22Rv1 (cell line): ENCODE data around the gene FAM120A.

Experiments
- H3K27ac ChIP-seq: fragments of 450-650 bp; 2 replicates; pipeline ENCODE4 v1.5.1; 2017
- ZFX ChIP-seq: fragments of 450-650 bp; IDR thresholded peaks from 2 replicates; pipeline ENCODE4 v1.6.1; 2017; ENCODE audit warnings: antibody characterized with exemption, borderline replicate concordance
- TF ChIP-seq, protein P1 (sequence below): fragments of 450-650 bp; IDR thresholded peaks from 2 replicates; pipeline ENCODE4 v1.5.1; 2017; ENCODE audit warnings: mild to moderate bottlenecking

FAM120A gene

DNA sequence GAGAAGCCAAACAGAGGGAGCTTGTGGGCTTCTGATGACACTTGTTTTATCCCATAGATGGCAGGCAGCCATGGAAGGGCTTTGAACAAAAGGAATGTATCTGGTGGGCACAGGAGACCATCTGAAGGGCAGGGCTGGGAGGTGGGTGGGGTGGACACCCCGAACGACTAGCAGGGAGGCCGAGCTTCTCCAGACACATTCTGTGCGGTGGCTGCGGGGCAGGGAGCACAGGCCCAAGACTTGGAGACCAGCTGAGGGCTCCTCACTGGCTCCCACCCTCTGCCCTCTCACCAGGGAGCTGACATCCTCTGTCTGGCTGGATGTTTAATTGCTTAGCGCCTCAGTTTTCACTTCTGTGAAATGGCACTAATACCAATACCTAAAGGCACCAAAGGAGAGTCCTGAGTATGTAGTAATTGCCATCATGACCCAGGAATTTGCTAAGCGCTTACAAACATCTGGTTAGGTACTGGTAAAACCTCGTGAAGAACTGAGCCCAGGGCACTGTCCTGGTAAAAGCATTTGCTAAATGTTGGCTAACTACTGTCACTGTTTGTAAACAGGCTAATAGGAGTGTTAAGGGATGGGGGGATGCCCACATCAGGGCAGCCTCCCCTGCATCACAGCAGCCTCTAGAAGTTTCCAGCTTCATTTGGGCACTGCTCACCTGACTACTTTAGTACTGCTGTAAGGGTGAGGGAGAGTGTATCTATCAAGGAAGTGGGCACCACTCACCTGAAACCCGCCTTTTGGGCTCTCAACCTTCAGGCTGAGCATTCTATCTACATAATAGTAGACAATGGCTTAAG lies 122.8 kb downstream of the FAM120A start:
- no peak for TF ChIP-seq ZFX
- TF ChIP-seq, protein P1, sequence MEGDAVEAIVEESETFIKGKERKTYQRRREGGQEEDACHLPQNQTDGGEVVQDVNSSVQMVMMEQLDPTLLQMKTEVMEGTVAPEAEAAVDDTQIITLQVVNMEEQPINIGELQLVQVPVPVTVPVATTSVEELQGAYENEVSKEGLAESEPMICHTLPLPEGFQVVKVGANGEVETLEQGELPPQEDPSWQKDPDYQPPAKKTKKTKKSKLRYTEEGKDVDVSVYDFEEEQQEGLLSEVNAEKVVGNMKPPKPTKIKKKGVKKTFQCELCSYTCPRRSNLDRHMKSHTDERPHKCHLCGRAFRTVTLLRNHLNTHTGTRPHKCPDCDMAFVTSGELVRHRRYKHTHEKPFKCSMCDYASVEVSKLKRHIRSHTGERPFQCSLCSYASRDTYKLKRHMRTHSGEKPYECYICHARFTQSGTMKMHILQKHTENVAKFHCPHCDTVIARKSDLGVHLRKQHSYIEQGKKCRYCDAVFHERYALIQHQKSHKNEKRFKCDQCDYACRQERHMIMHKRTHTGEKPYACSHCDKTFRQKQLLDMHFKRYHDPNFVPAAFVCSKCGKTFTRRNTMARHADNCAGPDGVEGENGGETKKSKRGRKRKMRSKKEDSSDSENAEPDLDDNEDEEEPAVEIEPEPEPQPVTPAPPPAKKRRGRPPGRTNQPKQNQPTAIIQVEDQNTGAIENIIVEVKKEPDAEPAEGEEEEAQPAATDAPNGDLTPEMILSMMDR, result no peak
- no peak overlapping the region for H3K27ac ChIP-seq

DNA sequence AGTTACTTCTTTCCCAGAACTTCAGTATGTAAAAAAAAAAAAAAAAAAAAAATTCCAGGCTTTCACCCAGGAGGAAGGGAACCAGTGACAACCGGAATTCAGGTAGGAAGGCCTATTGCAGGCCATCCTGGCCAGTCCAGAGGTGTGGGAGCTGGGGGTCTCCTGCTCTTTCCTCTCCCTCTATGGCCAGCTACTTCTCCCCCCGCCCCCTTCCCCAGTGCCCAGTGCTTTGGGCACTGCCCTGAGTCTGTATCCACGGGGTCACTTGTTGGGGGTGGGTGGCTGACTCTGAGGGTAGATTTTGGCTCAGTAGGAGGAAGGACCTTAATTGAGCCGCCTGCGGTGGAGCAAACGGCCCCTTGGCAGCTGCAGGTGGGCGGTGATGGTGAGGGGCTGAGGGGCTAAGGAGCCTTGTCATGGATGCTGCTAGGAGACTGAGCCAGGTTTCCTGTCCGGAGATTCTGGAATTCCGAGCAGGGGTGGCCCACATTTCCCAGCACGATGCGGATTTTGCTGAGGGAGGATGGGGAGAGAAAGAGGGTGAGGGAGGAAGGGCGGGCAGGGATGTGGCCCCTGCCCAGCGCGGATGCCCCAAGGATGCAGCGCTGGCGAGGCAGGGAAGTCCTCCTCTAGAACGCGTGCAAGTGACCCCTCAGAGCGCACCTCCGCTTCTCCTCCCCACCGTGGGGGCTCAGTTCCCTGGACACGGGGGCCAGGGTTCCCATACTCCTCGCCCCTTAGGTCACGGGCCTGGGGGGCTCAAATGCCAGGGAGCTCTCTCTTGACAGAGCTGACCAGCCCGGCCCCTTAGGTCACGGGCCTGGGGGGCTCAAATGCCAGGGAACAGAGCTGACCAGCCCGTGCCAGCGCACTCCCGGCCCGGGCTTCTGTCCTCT lies 123.7 kb downstream of the FAM120A start:
- no peak for TF ChIP-seq ZFX
- TF ChIP-seq, protein P1, result no peak
- peak overlapping the region; percentile 74; the same call in 1 of the 2 replicates for H3K27ac ChIP-seq

DNA sequence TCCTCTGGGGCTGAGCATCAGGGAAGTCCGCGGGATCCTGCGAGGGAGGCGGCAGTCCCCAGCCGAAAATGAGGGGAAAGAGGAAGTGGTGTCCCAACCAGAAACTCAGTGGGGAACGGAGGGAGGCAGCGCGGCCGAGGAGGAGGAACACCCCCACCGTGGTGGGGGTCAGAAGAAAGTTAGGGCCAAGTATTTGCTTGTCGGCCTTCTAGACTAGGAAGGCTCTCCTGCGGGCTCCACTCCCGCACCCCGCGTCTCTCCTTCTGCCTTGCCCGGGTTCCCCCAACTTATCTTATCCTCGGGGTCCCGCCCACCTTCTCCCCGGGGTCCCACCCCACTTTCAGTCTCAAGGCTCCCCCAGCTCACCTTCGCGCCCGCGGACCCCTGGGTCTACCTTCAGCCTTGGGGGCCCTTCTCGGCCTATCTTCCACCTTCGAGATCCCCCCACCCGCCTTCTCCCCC lies 124.3 kb downstream of the FAM120A start:
- TF ChIP-seq, protein P1, result no peak
- TF ChIP-seq ZFX, result no peak
- peak overlapping the region; percentile 74 for H3K27ac ChIP-seq

DNA sequence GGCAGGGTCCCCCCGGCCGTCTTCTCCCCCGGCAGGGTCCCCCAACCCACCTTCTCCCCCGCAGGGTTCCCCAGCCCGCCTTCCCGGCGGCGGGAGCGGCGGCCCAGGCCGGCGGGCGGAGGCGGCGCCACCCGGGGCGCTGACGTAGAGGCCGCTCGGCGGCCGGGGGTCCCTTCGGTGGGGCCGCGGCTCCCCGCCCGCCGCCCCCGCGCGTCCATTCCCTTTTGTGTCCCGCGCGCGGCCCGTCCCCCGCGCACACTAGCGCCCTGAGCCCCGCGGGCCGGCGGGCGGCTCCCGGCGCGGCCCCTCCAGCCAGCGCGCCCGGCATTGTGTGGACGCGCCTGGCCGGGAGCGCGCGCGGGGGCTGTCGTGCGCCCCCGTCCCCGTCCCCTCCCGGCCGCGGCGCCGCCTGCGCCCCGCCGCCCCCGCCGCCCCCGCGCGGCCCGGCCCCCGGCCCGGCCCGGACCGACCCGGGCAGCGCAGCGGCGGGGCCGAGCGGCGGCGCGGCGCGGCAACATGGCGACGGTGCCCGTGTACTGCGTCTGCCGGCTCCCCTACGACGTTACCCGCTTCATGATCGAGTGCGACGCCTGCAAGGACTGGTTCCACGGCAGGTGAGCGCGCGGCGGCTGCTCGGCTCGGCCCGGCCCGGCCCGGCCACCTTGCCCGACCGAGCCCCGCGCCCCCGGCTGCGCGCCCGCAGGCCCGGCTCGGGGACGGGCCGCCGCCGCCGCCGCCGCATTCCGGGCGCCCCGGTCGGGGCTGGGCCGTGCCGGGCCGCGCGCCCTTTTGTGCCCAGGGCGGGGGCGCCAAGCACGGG lies 125.0 kb downstream of the FAM120A start, which contains the start of gene PHF2:
TSS of gene PHF2 (plus strand) at position 327 of the 820 bp plus-strand sequence. CDS start at position 517, 190 bp downstream.
- peak within 1 kb of the TSS; percentile 74 for H3K27ac ChIP-seq
- TF ChIP-seq, protein P1, result no peak
- TF ChIP-seq ZFX, result no peak

DNA sequence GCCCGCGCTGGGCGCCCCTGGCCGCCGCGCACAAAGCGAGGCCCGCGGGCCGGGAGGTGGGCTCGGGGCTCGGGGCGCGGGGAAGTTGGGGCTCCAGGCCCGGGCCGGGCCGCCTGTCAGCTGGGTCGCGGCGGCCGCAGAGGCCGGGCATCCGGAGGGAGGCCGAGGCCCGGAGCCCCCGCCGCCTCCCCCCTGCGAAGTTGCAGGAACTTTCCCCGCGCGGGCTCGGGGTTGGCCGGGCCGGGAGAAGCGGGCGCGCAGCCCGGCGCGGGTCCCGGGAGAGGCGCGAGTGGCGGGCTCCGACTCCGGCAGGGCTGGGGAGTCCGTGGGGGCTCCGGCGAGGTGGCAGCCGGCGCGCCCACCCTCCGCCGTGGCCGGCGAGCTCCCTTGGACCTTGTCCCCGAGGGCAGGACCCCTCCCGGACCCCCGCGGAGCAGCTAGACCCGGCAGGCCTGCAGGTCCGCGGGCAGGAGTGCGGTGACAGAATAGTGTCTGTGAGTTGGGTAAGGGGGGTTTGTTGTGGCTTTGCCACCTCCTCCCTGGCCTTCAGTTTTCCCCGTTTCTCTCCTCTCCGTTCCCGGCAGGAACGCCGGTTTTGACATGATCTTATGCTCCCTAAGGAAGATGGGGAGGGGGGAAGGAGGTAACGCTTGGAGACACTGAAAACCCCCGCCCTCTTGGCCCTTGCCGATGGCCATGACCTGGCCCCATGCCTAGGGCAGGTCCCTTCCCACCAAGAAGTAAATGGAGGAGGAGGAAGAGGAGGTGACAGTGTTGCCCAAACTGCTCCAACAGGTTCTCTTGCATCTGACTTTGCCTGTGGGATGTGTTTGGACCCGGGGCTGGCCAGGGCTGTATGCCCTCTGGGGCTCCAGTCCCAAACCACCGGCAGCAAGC lies 125.8 kb downstream of the FAM120A start:
- peak overlapping the region; percentile 74 for H3K27ac ChIP-seq
- TF ChIP-seq, protein P1, result no peak
- TF ChIP-seq ZFX, result no peak
